SIG-M5 treated with dmso at 0.1 percent for 504 hours (cell line): Measurements from ENCODE around the gene STK17B.

ENCODE experiments used
- DNase-seq: peaks from one replicate; lab custom pipeline; 2025; ENCODE audit not compliant: unreplicated experiment; lab: John Stamatoyannopoulos, UW

STK17B gene

DNA sequence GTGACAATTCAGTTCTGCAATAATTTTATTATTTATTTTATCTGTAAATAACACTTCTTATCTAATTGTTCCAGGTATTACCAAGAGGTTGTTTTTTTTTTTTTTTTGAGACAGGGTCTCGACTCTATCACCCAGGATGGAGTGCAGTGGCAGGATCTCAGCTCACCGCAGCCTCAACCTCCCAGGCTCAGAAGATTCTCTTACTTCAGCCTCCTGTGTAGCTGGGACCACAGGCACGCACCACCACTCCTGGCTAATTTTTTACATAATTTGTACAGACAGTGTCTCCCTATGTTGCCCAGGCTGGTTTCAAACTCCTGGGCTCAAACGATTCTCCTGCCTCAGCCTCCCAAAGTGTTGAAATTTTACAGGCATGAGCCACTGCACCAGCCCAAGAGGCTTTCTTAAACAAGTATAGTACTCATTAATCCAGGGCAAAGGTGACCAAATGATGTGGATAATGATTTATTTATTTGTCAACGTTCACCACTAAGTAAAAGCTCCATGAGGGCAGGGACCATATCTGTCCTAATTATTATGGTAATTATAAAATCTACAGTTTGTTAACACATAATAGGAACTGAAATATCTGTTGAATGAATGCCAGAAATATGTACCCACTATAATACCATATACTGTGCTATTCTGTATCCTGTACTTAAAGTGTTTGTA, 12.0 kb downstream of the STK17B start:
- no peak for DNase-seq

DNA sequence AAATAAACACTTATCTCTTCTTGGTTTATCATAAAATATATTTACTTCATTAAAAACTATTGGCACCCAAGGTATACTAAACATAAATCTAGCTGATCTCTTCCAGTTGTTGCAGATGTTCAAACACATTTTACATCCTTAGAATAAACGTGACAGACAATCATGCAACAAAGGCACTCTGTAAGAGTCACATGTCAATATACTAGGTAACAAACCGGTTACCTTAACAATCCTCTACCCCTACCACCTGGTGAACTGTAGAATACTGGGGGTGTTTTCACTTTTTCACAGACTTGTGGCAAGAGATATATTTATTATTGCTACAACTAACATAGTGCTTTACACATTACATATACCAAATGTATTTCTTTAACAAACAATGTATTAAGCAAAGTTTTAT, 15.8 kb downstream of the STK17B start:
- no peak for DNase-seq

- DNase-seq, result no peak
Observed at GRCh38 chr2:196153480-196153879, 17.9 kb downstream of the STK17B start.

- DNase-seq, result peak; percentile 46
Observed at GRCh38 chr2:196149948-196150347, 21.4 kb downstream of the STK17B start.

- DNase-seq, result no peak
Observed at GRCh38 chr2:196148736-196149135, 22.6 kb downstream of the STK17B start.

DNA sequence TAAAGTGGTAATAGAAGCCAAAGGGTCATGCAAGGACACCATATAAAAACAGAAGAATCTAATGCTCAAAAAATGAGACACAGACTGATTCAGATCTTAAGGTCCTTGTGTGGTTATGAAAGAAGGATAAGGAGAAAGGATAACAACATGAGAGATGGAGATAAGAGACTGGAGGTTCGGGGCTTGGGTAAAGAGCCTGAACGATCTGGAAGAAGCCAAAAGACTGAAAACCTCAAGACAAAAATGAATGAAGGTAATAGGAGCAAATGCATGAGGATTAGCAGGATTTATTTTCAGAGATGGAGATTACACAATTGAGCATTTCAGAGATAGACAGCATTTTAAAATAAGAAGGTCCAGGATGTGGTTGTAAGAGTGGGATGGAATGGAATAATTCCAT, 26.1 kb downstream of the STK17B start:
- no peak for DNase-seq

- no peak for DNase-seq
Observed at GRCh38 chr2:196144513-196145126, 26.8 kb downstream of the STK17B start.

- no peak for DNase-seq
Observed at GRCh38 chr2:196143730-196144131, 27.6 kb downstream of the STK17B start.

GRCh38 chr2:196142825-196143224, 28.6 kb downstream of the STK17B start:
- no peak for DNase-seq

GRCh38 chr2:196140213-196140612, 31.2 kb downstream of the STK17B start:
- no peak for DNase-seq

DNA sequence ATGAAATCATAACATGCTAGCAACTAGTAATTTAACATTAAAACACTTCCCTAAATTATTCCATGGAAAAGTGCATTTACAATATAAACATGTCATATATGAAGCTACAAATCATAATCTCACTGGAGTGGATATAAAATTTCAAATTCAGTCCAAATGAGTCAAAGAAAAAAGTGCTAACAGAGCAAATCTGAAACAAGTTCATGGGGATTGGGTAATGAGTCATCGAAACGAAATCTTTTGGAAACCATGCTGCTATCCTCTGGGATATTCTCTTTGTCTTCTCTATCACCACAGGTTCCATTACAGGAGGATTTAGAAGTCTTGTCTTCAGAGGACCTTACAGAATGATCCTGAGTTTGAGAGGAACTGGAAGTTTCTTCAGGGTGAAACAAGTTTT, 34.1 kb downstream of the STK17B start:
- DNase-seq, result no peak

GRCh38 chr2:196136151-196136550, 35.2 kb downstream of the STK17B start:
- no peak for DNase-seq

- DNase-seq, result no peak
Observed at GRCh38 chr2:196131949-196132925, 39.1 kb downstream of the STK17B start.

GRCh38 chr2:196131384-196131937, 39.9 kb downstream of the STK17B start:
- peak; percentile 90 for DNase-seq

- DNase-seq, result peak; percentile 61
Observed at GRCh38 chr2:196130039-196130825, 41.1 kb downstream of the STK17B start.

DNA sequence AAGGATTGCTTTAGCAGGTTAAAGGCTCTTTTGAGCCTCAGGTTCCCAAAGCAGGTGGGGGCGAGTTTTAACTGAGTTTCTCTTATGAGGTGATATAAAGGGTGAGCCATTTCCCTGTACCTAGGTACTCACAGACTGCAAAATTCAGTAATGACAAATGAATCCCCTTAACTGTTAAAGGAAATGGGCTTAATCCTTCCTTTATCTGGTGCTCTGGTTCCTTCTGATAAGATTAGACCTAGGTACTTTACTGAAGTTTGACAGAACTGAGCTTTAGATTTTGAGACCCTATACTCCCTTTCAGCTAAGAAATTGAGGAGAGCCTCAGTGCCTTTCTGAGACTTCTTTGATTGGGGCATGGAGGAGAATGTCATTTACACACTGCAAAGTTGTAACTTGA, 42.6 kb downstream of the STK17B start:
- no peak for DNase-seq

- DNase-seq, result no peak
Observed at GRCh38 chr2:196125596-196125995, 45.8 kb downstream of the STK17B start.

DNA sequence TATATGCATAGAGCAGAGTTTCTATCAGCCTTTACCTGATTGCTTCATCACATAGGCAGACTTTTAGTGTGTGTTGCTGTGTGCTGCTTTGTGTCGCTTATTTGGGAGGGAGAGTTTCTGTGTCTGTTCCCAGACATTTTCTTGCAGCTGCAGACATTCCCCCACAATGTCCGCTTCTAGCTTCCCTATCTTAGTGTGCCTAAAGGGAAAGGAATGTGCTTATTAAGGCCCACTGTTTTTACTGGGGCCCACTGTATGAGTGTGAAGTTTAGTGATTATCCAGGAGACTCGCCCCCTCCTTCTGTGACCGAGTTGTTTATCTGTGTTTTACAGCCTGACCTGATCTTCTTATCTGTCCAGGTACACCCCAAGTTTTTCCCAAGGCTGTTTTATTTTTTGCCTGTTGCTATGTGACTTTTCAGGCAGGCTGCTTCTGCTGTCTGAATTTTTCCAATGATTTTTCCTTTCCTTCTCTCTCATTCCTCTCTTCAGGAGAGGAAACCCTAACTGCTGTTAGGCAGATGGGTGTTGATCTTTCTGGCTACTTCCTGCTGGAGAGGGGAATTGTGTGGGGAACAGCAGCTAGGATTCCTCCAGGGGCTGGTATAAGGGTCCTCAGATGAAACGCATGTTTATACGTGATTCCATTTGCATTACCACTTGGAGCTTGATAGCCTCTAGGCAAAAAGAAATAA, 47.6 kb downstream of the STK17B start:
- no peak for DNase-seq

- DNase-seq, result no peak
Observed at GRCh38 chr2:196119926-196120325, 51.5 kb downstream of the STK17B start.

DNA sequence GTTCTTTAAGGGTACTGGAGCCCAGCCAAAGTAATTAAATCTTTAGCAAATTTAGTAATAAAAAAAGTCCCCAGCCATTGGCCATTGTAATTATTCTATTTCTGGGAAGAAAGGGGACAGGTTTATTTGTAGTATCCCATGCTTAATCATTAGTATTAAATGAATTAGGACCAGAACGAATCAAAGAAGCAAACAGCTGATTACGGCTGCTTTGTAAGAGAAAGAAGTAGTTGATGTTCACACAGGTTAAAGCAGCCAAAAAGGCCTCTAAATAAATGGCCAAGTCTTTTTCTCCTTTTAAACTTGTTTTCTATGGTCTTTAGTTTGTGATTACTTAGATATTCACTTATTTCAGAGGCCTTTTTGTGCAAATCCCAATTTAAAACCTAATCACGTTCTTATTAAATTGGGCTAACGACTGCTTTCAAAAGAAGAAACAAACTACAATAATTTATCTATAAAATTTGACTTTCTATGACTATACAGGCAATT, 54.1 kb downstream of the STK17B start:
- no peak for DNase-seq
